K562 (cell line): Measurements from ENCODE around the gene NLGN4Y.

ENCODE experiments used
- EZH2 ChIP-seq: IDR thresholded peaks from 2 replicates; pipeline ENCODE4 v1.6.1; 2012; ENCODE audit warnings: low read depth, mild to moderate bottlenecking, inconsistent platforms, low read length, borderline replicate concordance
- TF ChIP-seq, protein P1 (sequence below): fragments of 250-450 bp; sonication (Bioruptor Pico); IDR thresholded peaks from 2 replicates; pipeline ENCODE4 v1.8.0; 2022; ENCODE audit warnings: inconsistent platforms, mild to moderate bottlenecking, moderate library complexity, borderline replicate concordance
- TF ChIP-seq, protein P2 (sequence below), 3 experiments: IDR thresholded peaks in 2 of 3; conservative IDR thresholded peaks in 1 of 3; 2 replicates each; pipeline ENCODE4 v1.5.1; 2011 to 2012; ENCODE audit warnings: low read length in 3 of 3, mild to moderate bottlenecking in 3 of 3, control low read depth in 2 of 3, improper control_type of control experiment in 1 of 3, inconsistent platforms in 1 of 3, low read depth in 1 of 3, mixed read lengths in 1 of 3, moderate library complexity in 1 of 3; ENCODE audit not compliant: insufficient read depth in 2 of 3

DNA sequence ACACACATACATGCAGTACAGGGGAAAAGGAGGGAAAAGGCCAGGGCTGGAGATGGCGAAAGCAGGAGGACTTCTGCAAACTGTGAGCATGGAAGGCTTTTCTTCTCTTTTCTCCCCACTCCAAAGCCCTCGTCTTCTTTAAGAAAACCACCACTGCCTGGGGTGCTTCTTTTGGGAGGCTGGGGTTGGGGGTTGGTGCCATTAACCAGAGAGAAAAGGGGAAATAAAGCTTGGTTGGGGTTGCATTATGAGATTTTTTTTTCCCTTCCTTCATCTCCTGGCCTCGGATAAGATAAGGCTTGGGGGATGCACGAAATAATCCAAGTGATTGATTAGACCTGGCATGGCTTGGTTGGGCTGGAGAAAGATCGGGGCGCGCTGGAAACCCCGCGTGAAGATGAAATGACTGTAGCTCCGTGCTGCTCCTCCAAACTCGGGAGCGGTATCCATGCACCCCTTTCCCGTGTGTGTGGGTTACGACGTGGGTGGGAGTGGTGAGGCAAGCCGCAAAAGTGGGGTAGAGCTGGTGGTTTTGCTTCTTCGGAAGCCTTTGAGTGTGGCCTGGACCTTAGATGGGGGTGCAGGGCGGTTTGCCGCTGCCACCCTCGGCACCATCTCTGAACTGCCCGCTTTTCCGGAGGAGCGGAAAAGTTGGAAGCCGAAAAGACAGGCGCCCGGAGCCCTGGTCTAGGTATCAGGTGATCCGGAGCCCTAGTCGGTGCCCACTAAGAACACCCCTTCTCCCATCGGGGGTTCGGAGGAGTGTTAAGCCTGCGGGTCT lies 648 bp upstream of the NLGN4Y start:
- no peak for TF ChIP-seq EZH2
- TF ChIP-seq, protein P1, sequence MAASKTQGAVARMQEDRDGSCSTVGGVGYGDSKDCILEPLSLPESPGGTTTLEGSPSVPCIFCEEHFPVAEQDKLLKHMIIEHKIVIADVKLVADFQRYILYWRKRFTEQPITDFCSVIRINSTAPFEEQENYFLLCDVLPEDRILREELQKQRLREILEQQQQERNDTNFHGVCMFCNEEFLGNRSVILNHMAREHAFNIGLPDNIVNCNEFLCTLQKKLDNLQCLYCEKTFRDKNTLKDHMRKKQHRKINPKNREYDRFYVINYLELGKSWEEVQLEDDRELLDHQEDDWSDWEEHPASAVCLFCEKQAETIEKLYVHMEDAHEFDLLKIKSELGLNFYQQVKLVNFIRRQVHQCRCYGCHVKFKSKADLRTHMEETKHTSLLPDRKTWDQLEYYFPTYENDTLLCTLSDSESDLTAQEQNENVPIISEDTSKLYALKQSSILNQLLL (CRISPR knock-in tag) = no peak
- TF ChIP-seq, protein P2, sequence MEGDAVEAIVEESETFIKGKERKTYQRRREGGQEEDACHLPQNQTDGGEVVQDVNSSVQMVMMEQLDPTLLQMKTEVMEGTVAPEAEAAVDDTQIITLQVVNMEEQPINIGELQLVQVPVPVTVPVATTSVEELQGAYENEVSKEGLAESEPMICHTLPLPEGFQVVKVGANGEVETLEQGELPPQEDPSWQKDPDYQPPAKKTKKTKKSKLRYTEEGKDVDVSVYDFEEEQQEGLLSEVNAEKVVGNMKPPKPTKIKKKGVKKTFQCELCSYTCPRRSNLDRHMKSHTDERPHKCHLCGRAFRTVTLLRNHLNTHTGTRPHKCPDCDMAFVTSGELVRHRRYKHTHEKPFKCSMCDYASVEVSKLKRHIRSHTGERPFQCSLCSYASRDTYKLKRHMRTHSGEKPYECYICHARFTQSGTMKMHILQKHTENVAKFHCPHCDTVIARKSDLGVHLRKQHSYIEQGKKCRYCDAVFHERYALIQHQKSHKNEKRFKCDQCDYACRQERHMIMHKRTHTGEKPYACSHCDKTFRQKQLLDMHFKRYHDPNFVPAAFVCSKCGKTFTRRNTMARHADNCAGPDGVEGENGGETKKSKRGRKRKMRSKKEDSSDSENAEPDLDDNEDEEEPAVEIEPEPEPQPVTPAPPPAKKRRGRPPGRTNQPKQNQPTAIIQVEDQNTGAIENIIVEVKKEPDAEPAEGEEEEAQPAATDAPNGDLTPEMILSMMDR (IDR thresholded peaks at IDR 0.05 in 2 of 3, conservative IDR thresholded peaks at IDR 0.05 in 1 of 3; ENCODE audit: insufficient read depth in 2 of 3, low read depth in 1 of 3, low read length in 3 of 3) = no peak
